ENCODE results near the gene RMI2. TPM values are rescaled to one million over a fixed set of nuclear protein-coding genes. Genes with fewer than 3 reads are reported as not detected.

The RMI2 gene
- total and polyA plus RNA-seq, 7 donors: 0.36 to 19.3 (median 2.2) TPM

DNA sequence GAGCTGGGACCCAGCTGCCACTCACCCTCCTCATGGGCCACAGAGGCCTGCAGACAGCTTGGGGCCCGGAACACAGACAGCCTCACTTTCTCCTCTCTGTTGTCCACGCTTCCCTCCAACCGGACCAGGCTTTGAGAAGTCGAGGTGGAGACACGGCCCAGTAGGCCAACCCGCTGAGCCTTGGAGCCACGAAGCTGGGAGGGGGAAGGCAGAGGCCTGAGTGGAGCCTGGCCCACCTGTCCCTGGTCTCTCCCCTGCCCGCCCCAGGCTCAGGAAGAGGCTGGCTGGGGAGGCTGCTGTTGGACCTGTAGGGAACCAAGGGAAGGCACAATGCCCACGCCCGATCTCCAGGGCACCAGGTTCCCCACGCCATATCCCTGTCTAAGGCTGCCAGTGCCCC lies 48.1 kb downstream of the RMI2 start:
- H3K27ac ChIP-seq: no peak overlapping the region
- intact Hi-C loops (cut with DNase I): no loop called here
- no peak overlapping the region for H3K4me3 ChIP-seq
- TF ChIP-seq POLR2AphosphoS5 (IDR thresholded peaks at IDR 0.05): no peak
- TF ChIP-seq POLR2A (IDR thresholded peaks at IDR 0.05): no peak
- TF ChIP-seq, protein P1, sequence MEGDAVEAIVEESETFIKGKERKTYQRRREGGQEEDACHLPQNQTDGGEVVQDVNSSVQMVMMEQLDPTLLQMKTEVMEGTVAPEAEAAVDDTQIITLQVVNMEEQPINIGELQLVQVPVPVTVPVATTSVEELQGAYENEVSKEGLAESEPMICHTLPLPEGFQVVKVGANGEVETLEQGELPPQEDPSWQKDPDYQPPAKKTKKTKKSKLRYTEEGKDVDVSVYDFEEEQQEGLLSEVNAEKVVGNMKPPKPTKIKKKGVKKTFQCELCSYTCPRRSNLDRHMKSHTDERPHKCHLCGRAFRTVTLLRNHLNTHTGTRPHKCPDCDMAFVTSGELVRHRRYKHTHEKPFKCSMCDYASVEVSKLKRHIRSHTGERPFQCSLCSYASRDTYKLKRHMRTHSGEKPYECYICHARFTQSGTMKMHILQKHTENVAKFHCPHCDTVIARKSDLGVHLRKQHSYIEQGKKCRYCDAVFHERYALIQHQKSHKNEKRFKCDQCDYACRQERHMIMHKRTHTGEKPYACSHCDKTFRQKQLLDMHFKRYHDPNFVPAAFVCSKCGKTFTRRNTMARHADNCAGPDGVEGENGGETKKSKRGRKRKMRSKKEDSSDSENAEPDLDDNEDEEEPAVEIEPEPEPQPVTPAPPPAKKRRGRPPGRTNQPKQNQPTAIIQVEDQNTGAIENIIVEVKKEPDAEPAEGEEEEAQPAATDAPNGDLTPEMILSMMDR (IDR thresholded peaks at IDR 0.05): no peak
- no peak for TF ChIP-seq EP300 (IDR thresholded peaks at IDR 0.05)
- no peaks in the 10 kb centered on the region for H3K27me3 ChIP-seq
- 93 to 95% methylated on average over 11 of the region's 11 CpGs for WGBS, 2 donors
- no peaks in the 10 kb centered on the region for H3K36me3 ChIP-seq
- DNase-seq: peak; percentile 63
- no peaks in the 10 kb centered on the region for H3K9me3 ChIP-seq
- H3K4me1 ChIP-seq: peaks cover 0 to 3% (median 0%) of the 10 kb centered on the region in 4 donors

DNA sequence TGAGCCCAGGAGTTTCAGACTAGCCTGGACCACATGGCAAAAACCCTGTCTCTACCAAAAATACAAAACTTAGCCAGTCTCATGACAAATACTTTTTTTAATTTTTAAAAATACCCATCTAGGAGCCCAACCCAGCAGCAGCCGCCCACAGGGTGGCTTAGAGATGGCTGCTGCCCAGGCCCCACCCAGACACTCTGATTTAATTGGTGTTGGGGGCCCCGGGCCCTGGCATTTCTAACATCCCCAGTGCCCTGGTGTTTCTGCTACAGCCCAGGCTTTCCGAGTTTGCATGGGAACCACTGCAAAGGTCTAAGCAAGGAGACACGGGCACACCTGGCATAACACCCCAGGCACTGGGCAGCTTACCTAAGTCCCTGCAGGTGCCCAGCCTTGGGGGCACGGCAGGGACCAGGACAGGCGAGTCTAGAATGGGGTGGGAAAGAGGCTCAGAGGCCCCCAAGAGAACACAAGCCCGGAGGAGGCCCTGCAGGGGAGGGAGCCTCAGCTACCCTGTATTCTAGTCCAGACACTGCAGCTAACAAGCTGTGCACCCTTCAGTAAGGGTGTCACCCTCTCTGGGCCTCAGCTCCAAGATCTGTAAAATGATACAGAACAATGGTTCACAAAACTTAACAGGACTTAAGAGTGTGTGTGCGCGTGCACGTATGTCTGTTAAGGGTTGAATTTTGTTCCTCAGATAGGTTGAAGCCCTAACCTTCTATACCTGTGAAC lies 48.8 kb downstream of the RMI2 start:
- no peak overlapping the region for H3K4me3 ChIP-seq
- DNase-seq: peak; percentile 37
- WGBS, 2 donors: 87 to 91% methylated on average over 10 of the region's 10 CpGs
- TF ChIP-seq POLR2AphosphoS5 (IDR thresholded peaks at IDR 0.05) (no peak), EP300 (IDR thresholded peaks at IDR 0.05) (no peak), POLR2A (IDR thresholded peaks at IDR 0.05) (no peak)
- TF ChIP-seq, protein P1 (IDR thresholded peaks at IDR 0.05): no peak
- no peaks in the 10 kb centered on the region for H3K9me3 ChIP-seq
- H3K27me3 ChIP-seq: no peaks in the 10 kb centered on the region
- no peak overlapping the region for H3K27ac ChIP-seq
- intact Hi-C loops (cut with DNase I): no loop called here
- no peaks in the 10 kb centered on the region for H3K36me3 ChIP-seq
- peaks cover 0 to 3% (median 0%) of the 10 kb centered on the region in 4 donors for H3K4me1 ChIP-seq

DNA sequence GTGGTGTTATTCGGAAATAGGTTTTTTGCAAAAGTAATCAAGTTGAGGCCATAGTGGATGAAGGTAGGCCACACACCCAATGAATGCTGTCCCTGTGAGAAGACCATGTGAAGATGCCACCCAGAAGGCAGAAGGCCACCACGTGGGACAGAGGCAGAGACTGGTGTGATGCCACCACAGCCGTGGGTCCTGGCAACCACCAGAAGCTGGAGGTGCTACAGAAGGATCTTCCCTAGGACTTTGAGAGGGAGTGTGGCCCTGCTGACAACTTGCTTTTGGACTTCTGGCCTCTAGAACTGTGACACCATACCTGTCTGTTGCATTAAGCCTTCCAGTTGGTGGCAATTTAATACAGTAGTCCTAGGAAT lies 49.3 kb downstream of the RMI2 start:
- intact Hi-C loops (cut with DNase I): no loop called here
- H3K9me3 ChIP-seq: no peaks in the 10 kb centered on the region
- H3K36me3 ChIP-seq: no peaks in the 10 kb centered on the region
- no peaks in the 10 kb centered on the region for H3K27me3 ChIP-seq
- no peak overlapping the region for H3K27ac ChIP-seq
- DNase-seq: peak; percentile 29
- no peak overlapping the region for H3K4me3 ChIP-seq
- 76 to 85% methylated on average over 3 of the region's 3 CpGs for WGBS, 2 donors
- H3K4me1 ChIP-seq: peaks cover 0 to 3% (median 0%) of the 10 kb centered on the region in 4 donors
- TF ChIP-seq POLR2AphosphoS5 (IDR thresholded peaks at IDR 0.05) (no peak), POLR2A (IDR thresholded peaks at IDR 0.05) (no peak), EP300 (IDR thresholded peaks at IDR 0.05) (no peak)
- TF ChIP-seq, protein P1 (IDR thresholded peaks at IDR 0.05): no peak

DNA sequence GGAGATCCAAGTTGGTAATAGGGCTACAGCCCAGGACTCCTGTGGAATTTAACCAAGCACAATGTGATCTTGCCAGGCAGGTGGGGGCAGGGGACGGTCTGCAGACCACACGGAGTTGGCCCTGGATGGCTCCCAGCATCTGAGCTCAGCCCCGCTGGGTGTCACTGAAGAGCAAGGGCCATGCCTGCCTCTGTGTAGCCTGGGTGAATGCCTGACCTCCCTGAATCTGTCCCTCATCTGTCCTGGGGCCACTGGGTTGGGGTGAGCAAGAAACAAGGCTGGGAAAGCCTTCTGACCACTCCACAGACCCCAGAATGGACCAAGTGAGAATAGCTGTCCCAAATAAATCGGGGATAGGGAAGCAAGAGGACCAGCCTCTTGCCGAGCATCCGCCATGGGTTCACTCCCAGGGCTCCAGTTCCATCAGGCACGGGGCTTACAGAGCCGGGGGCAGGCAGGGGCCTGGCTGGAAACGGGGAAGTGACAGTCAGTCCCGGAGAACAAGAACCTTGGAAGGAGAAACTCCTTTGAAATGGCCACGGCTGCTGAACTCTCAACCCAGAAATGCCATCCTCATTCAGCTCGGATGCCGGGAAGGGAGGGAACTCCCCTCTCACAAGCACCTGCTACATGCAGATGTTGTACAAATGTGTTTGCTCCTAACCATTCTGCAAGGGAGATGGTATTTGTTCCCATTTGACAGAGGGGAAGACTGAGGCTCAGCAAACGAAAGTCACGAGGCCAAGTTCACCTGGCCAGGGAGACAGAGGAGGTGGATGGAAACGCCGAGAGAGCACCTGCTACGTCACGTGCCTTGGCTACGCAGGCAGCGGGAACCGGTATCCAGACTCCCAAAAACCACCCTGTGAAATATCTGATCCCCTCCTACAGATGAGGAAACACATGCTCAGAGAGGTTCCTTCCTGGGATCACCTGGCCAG lies 50.0 kb downstream of the RMI2 start:
- Histone ChIP-seq H3K4me1 (peaks cover 0 to 3% (median 0%) of the 10 kb centered on the region in 4 donors), H3K4me3 (no peak overlapping the region), H3K27me3 (no peaks in the 10 kb centered on the region), H3K9me3 (no peaks in the 10 kb centered on the region), H3K36me3 (no peaks in the 10 kb centered on the region), H3K27ac (no peak overlapping the region)
- intact Hi-C loops (cut with DNase I): loop anchor here (5.0 kb wide), 2 partner anchors 417 to 672 kb away; no protein-coding TSS in a partner anchor
- TF ChIP-seq POLR2AphosphoS5 (IDR thresholded peaks at IDR 0.05) (no peak), POLR2A (IDR thresholded peaks at IDR 0.05) (no peak), EP300 (IDR thresholded peaks at IDR 0.05) (no peak)
- TF ChIP-seq, protein P1 (IDR thresholded peaks at IDR 0.05): no peak
- WGBS, 2 donors: 69 to 80% methylated on average over 22 of the region's 22 CpGs
- DNase-seq: peak; percentile 38
